Subcutaneous adipose tissue (tissue), 4 donors: ENCODE measurements around the gene RFT1. TPM values are rescaled to one million over a fixed set of nuclear protein-coding genes. Genes with fewer than 3 reads are reported as not detected.

ENCODE experiments used
- total RNA-seq, 4 donors: library from RNA; depleted of rRNA; stranded (reverse); fragments of >200 nt; gene quantifications; one replicate each; pipeline ENCODE4 v1.1.0, GENCODE V29; 2016
- TF ChIP-seq, protein P1 (sequence below): fragments of 450-650 bp; IDR thresholded peaks from one replicate; pipeline ENCODE4 v1.5.1; 2016; ENCODE audit warnings: low read depth, mild to moderate bottlenecking, control low read depth, antibody characterized with exemption, moderate library complexity

Gene RFT1
- total RNA-seq, 4 donors from 2014 or later: 8.1 to 12.7 (median 10.7) TPM

DNA sequence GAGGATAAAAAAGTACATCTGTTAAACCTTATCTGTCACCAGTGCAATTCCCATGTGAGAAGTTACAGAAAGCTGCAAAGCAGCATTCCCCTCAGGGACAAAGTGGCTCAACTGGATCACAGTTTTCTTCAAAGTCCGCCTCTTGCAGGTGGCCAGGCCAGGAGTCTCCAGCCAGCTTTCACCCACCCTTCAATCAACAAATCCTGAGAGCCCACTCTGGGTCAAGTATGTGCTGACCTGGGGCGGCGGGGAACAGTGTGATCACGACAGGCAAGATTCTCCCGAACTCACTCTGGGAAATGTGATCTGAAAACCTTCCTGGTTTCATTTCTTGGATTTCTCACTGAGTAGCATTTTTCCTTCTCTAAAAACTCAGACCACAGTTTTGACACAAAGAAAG is 39.2 kb downstream of the RFT1 start:
- TF ChIP-seq, protein P1, sequence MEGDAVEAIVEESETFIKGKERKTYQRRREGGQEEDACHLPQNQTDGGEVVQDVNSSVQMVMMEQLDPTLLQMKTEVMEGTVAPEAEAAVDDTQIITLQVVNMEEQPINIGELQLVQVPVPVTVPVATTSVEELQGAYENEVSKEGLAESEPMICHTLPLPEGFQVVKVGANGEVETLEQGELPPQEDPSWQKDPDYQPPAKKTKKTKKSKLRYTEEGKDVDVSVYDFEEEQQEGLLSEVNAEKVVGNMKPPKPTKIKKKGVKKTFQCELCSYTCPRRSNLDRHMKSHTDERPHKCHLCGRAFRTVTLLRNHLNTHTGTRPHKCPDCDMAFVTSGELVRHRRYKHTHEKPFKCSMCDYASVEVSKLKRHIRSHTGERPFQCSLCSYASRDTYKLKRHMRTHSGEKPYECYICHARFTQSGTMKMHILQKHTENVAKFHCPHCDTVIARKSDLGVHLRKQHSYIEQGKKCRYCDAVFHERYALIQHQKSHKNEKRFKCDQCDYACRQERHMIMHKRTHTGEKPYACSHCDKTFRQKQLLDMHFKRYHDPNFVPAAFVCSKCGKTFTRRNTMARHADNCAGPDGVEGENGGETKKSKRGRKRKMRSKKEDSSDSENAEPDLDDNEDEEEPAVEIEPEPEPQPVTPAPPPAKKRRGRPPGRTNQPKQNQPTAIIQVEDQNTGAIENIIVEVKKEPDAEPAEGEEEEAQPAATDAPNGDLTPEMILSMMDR: no peak

DNA sequence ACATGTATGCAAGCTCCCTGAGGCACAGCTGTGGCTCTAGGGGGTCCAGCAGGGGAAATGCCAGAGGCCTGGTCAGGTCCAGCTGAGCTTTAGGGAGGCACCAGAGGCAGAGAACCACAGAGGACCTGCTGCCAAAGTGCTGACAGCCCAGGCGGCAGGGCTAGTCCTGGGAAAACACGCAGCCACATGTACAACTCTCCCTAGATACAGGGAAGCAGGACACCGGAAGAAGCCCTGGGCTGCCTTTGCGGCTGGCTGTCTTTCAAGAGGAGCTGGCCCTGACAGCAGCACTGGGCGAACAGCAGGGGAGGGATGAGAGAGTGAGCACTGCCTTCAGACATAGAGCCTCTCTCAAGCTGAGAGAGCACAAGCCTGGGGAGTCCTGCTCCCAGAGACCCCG is 40.7 kb downstream of the RFT1 start:
- TF ChIP-seq, protein P1: no peak

DNA sequence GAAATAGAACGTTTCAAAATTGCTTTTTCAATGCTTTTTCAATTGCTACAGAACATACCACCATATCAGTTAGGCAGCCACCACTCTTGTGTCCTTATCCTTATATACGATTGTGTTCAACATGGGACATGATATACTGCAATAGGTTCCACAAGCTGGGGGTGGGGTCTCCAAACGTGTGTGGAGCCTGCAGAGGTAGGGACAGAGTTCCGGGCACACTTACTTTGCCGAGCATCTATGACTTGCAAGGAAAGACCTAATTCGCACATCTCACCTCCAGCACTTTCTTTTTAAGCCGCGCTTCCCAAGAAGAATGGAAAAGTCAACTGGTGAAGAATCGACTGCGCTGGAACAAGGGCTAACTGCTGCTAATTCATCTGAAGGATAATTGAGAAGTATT is 44.8 kb downstream of the RFT1 start:
- TF ChIP-seq, protein P1: no peak

DNA sequence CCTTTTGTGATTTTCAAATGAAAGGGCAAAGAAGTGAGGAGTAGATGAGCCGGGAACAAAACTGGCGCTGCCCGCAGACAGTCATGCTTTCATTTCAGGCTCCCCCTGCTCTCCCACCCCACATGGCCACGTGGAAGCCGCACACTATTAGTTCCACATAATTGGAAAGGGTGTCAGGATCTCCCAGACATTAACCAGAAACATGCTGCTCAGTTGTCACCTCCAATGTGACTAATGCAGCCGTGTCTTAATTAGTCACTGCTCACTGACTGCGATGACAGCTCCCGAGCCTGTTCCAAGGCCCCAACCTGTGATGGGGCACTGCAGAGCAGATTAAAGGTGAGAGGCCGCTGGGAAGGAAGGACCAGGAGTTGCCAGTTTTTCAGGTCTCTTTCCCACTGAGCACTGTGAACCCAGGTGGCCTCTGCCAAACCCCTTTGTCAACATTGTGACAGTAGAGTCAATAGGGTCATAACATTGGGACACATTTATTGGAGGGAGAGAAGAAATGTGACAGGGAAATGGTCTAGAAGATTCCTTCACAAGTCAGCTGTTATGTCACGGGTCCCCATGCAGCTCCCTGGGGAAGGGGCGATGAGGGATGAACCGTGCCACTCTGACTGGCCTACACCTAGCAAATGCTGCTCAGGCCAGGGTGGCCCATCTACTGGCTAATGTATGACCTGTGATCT is 45.8 kb downstream of the RFT1 start:
- TF ChIP-seq, protein P1: no peak

DNA sequence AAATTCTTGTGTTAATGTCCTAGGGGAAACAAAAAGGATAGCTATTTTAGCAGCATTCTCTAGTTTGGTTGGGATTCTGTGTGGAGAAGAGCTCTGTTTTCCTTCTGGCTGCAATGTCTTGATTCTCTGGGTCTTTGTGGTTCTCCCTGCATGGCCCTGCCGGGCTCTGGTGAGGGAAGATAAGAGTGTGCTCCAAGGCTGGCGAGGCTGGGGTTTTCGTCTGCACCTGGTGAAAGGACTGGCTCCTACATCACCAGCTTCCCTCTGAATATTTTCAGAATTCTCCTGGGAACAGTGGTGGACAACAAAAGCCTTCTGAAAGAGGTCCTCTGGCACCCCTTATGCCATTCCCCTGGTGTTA is 46.3 kb downstream of the RFT1 start:
- TF ChIP-seq, protein P1: no peak

DNA sequence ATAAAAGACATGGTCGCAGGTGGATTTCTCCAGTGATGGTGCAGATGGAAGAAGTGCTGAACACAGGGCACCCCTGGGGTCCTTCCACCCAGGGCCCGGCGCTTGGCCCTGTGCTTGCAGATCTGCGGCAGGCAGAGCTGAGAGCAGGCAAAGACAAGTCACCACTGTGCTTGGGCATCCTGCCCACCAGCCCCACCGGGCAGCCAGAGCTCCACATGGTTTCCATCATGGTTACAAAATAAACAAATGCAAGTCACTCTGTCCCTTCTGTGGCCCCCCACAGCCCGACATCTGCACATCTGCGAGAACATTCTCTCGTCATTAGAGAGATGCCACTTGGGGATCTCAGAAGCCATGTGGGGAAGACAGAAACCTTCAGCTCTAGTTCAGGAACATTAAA is 46.7 kb downstream of the RFT1 start:
- TF ChIP-seq, protein P1: no peak

DNA sequence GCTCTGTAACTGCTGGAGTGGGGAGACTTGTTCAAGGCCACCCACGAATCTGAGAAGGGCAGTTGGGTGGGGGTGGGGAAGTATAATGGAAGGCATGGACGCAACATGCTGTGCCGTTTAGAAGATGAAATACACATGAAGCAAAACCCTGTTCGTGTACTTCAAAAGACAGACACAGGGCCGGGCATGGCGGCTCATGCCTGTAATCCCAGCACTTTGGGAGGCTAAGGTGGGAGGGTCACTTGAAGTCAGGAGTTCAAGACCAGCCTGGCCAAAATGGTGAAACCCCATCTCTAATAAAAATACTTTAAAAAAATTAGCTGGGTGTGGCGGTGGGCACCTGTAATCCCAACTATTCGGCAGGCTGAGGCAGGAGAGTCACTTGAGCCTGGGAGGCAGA is 47.5 kb downstream of the RFT1 start:
- TF ChIP-seq, protein P1: no peak
